Fibroblast of skin of left biceps (primary cell): ENCODE measurements around the gene CMIP.
A peak's percentile ranks its signal among the peaks of the same experiment; 100 is the strongest.

Source experiments
- DNase-seq, 2 experiments: peaks; one replicate each; pipeline ENCODE4 v3.0.0-alpha.2; 2013; ENCODE audit warnings: low read depth in 2 of 2

Gene CMIP

DNA sequence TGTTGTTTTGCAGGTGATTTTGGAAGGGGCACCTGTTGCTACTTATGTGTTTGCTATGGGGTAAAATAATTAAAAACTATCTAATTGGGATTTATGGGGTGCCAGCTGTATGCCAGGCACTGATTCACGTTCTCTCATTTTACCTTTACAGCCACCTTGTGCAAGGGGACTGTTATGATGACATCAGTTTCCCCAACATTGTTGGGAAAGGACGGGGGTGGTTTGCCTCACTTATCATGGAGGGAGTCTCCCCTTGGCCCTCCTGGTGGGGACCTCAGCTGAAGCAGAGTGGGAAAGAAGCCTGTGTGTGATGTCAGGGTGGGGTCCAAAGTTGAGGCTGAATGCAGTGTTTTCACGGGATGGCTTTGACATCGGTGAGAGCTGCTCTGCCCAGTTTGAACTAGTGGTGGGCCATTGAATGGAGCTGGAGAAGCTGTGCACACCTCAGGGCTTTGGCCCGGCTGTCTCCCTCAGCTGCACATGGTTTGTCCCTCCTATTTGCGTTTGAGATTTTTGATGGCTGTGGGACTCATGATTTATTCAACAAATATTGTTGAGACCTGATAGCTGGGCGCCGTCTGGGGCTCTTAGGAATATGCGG lies 36.1 kb downstream of the CMIP start:
- no peak for DNase-seq

DNA sequence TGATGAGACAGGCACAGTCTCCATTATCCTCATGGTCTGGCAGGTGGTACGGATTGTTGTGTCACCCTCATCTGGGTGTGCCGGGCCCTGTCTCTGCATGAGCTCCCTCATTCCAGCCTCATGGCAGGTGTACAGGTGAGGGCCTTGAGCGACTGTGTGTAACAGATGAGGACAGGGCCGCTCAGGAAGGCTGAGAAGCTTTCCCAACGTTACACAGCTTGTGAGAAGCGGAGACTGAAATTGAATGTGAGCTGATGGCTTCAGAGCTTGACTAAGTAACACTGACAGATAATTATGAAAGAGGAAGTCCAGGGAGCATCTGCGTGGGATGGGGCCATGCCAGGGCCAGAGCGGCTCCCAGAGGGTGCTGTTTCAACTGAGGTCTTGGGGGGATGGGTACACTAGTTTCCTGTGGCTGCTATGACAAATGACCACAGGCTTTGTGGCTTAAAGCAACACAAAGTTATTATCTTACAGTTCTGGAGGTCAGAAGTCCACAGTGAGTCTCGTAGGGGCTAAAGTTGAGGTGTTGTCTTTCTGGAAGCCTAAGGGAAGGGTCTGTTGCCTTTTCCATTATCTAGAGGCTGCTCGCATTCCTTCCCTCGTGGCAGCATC lies 36.7 kb downstream of the CMIP start:
- no peak for DNase-seq

DNA sequence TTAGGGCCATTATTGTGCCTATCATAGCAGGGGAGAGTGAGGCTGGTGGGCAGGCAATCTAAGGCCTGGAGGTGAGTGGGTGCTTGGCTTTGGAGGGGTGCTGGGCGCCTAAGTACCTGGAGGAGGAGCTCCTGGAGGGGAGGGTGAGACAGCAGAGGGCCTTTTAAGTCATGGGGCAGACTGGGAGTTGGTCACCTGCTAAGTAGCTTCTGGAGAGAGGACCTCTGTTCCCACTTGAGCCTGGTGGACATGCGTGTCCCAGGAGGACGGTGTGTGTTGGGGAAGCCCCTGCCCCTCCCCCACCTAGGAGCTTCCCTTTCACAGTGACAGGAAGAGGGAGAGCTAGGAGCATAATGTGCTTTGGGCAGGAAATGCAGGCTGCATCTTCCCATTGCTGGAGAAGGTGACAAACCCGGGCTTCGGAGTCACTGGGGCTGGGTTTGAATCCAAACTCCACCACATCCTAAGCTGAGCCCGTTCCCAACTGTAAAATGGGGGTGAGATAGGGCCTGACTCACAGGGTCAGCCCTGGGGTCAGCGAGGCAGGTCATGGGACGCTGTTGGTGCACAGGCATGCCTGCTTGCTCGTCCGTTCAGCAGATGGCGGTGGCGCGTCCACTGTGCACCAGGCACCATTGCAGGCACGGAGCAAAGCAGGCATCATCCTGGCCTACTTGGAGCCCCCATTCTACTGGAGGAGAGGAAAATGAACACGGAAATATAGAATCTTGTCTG lies 37.9 kb downstream of the CMIP start:
- no peak for DNase-seq

DNA sequence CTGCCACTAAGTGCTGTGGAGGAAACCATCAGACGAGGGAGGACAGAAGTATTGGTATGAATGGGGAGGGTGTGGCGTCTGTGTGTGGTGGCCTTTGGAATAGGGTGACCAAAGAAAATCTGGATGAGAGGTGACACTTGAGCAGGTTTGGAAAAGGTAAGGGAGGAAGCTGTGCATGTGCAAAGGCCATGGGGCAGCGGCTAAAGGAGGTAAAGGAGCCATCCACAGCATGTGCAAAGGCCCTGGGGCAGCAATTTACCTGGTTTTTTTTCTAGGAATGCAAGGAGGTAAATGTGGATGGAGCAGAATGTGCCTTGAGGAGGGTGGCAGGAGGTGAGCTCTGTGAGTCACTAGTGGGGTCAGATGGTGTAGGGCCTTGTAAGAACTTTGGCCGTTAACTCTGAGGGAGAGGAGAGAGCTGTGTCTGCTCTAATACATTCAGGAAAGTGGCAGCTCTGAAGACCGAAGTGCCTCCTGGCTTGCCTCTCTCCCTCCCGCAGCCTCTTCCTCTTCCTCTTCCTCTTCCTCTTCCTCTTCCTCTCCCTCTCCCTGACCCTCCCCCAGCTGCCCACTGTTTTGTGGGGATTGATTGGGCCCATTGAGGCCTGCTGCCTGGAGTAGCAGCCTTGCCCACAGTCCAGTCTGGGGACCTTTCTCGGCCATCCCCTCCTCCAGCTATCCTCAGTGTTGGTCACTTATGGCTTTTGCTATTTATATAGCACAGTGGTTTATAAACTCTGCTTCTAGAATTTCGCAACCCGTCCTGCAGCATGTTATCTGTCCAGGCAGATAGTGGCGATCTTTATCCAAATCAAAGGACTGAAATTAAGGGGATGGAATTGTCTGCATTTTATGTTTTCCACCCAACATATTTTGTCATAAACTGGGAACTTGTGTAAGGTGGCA lies 38.7 kb downstream of the CMIP start:
- no peak for DNase-seq

- no peak for DNase-seq
Observed at GRCh38 chr16:81483970-81484595, 39.5 kb downstream of the CMIP start.

- no peak for DNase-seq
Observed at GRCh38 chr16:81484908-81485624, 40.5 kb downstream of the CMIP start.

- no peak for DNase-seq
Observed at GRCh38 chr16:81485824-81486539, 41.4 kb downstream of the CMIP start.

DNA sequence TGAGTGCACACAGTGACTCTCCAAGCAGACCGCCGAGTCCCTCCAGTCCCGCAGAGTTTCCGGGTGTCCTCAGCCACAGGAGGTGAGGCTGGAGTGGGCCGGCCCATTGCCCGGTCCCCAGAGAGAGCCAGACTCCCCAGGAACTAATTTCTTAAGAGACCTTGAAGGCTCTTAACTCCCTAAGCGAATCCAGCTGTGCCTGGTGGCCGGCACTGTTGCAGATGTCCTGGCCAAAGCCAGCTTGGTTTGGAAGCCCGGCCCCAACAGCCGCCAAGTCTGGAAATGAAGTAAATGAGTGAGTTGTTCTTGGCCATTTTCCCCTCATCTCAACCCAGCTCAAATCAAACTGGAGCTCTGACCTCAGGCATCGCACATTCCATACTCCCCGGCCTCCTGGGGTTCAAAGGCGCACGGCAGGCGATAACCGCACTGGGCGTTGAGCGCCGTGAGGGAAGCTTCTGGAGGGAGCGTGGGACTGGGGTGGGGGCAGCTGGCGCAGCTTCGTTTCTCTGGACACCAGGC lies 42.0 kb downstream of the CMIP start:
- DNase-seq: peak in 1 of 2 experiments; percentile 19

DNA sequence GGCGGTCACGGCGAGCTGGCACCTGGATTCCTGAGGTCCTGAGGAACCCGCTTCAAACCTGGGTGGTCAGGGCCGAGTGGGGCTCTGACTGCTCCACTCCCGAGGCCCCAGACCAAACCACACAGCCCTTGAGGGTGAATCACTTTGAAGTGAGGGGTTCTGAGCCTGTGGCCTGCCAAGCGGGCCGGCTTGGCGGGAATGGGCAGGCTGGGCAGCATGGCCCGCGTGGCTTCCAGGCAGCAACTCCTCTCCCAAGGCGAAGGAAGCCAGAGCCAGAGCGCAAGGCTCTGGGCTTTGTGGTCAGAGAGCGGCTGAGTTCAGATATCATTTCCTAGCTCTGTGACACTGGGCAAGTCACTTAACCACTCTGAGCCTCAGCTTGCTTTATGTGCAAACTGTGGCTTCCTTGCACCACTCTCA lies 42.7 kb downstream of the CMIP start:
- no peak for DNase-seq

DNA sequence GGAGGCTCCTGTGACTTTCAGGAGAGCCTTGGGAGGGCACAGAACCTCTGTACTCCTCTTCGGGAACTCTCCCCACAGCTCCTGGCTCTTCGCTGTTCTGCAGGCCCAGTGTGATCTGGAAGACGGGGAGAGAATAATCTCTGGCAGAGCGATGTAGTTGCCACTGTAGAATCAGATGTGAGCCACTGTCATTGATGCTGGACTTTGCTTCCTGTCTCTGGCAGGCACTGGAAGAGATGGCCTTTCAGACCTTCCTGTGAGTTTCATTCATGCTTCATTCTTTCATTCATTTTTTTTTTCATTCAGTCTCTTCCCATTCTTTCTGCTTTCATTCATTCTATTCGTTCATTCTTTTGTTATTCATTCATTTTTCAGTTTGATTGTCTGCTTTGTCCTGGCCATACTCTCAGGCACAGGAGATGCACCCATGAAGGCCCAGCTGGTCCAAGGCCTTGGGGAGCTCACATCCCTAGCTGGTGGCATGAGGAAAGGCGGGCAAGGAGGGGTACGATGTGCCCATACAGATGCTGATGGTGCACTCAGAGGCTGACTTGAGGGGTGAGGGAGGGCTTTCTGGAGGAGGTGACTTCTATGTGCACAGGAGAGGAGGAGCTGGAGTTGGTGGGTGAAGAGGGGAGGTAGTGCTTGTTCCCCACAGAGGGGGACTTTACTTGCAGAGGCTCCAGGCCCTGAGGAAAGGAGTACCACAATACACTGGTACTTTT lies 44.2 kb downstream of the CMIP start:
- no peak for DNase-seq

DNA sequence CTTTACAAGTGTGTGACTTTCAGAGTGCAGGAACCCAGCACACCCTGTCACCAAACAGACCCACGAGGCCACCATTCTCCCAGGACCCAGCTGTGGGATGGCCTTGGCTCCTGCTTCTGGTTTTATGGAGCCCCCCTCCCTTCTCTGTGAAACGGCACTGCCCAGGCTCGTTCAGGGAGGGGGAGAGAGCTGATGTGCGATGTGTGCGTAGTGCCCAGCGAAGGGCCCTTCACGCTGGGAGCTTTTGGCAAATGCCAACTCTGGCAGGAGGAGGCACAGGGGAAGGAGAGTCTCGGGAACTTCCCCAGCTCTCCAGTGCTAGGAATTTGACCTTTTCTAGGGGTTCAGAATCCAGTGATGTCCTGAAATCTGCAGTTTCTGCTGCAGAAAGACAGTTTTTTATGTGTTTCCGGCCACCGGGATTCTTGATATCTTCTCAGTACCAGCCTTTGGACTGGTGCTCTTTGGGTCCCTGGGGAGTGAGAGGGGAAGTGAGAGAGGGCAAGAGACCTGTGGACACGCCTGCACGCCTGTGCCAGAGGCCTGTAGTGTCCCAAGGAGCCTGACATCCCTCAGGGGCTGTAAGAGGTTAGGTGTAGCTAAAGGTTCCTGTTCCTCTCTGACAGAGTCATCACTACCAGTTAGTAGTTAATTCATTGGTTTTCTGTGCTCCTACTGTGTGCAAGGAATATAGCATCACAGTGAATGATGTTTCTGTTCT lies 45.1 kb downstream of the CMIP start:
- DNase-seq: no peak

- peak in 1 of 2 experiments; percentile 15 for DNase-seq
Observed at GRCh38 chr16:81491541-81492188, 47.1 kb downstream of the CMIP start.

DNA sequence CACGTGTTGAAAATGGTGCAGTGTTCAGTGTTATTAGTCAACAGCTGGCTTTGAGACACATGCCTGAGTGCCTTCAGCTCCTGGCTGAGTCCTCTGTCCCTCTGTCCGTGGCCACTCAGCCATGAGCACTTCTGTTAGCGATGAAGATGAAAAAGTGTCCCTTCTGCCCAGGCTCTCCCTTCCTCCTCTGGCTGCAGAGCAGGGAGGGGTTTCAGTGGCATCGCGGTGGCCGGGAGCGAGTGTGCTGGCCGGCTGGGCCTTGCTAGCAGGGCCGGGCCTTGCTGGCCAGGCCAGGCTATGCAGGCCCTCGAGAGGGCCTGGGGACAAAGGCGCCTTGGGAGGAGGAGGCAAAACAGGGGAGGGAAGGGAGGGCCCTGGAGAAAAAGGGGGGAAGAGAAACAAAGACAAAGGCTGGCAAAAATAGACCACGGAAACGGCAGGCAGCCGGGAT lies 47.7 kb downstream of the CMIP start:
- no peak for DNase-seq

DNA sequence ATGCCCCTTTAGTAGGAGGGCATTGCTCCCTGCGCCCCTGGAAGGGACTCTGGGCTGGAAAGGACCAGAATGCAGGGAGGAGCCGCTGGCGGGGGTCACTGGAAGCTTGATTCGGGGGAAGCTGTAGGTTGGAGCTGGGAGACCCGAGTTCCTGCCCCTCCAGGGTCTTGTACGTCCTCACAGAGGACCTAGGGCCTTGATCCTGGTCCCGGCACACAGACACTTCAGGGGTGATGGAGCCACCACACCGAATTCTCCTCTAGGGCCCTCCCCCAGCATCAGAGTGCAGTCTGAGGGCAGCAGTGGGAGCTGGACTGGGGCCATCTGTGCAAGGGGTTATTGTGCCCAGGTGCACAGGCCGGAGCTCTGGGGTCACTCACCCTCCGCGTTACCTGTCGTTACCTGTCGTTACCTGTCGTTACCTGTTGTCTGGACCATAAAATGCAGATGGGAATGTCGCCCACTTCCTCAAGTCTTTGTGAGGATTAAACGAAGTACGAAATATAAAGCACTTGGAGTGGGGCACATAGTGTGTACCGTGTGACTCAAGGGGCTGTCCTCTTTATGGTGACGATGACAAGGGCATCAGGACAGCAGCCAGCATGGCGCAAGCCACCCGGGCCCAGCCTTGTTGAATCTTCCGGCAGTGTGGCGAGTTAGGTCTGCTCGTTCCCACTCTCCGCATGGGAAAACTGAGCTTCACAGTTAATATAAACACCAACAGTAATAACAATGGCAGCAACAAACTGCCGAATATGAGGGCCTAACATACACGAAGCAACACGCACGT lies 48.6 kb downstream of the CMIP start:
- no peak for DNase-seq

DNA sequence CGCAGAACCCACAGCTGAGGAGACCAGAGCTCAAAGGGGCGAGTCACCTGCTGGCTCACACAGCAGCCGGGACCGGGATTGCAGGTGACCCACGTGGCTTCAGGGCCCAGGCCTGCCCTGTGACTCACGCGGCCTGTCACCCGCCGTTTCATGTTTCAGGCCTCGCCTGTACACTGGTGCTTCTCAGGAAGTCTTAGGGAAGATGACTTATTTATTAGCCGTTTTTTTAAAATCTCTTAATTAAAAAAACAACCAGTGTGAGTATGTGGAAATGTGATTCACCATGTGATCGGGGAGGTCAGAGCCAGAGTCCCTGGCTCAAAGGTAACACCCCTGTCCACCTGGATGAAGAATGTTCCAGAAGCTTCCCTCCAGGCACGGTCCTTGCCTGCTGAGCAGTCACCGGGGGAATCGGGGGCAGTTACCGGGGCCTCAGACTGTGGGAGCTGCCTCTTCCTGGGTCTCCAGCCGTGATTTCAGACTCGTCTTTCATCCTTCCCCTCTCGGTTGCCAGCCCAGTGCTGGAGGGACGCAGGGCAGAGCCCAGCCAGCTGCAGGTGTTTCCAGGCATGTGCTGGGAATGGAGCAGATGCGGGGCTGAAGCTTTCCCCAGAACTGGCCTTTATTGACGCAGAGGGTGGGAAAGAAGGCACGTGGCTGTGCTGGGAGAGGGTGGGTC lies 49.3 kb downstream of the CMIP start:
- DNase-seq: peak in 1 of 2 experiments; percentile 18

GRCh38 chr16:81494434-81494806 lies 49.8 kb downstream of the CMIP start:
- no peak for DNase-seq

GRCh38 chr16:81494888-81495287 lies 50.3 kb downstream of the CMIP start:
- DNase-seq: no peak
